NT2/D1 (cell line): ENCODE measurements around the gene ARHGEF26.

ENCODE experiments used
- SUZ12 ChIP-seq: IDR thresholded peaks from 2 replicates; pipeline ENCODE4 v1.6.1; 2011; ENCODE audit not compliant: insufficient read length, insufficient read depth; ENCODE audit errors: extremely low read depth
- YY1 ChIP-seq: IDR thresholded peaks from 2 replicates; pipeline ENCODE4 v1.6.1; 2011; ENCODE audit not compliant: insufficient read length, insufficient read depth
- ZNF274 ChIP-seq: IDR thresholded peaks from 2 replicates; pipeline ENCODE4 v1.6.1; 2011; ENCODE audit warnings: mild to moderate bottlenecking, low read depth, low read length

DNA sequence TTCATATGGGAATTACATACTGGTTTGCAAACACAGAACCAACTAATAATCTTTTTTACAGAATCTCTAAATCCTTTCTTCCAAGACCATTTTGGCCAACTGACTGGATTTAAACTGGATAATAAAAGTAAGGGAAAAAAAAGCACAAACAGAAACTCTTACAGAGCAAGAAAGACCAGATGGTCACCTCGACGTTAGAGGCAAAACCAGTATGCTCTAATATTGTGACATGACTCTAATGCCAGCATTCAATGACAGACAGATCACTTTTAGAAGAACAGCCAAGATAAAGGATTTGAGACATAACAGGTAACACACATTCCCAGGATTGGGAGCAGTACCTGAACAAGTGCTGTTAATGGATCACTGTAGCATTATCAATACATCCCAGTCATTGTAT is 152.2 kb downstream of the ARHGEF26 start:
- TF ChIP-seq YY1 = no peak
- TF ChIP-seq SUZ12 = no peak
- TF ChIP-seq ZNF274 = no peak
